IPS DF 4.7 (cell line): ENCODE data around the gene PITX1.

ENCODE experiments used
- DNase-seq: peaks from one replicate; pipeline ENCODE4 v3.0.0-alpha.2; 2013; ENCODE audit warnings: low spot score; ENCODE audit errors: extremely low read depth

The PITX1 gene

GRCh38 chr5:135062216-135063055, 28.4 kb upstream of the PITX1 start:
- no peak for DNase-seq

DNA sequence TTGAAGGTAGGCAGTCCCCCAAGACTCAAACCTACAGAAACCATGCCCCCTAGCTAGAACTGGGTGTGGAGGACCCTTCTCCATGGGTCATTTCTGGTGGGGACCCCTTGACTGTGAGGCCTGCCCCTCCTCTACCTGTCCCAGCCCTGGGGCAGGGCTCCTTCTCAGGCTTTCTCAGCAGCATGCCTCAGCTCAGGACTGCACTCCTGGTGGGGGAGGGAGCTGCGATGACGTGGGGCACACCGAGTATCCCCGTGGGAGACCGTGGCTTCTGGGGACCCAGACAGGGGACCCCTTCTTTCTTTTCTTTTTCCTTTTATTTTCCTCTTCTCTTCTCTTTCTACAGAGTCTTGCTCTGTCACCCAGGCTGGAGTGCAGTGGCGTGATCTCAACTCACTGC, 27.0 kb upstream of the PITX1 start:
- DNase-seq: no peak

- no peak for DNase-seq
Measured at GRCh38 chr5:135060021-135060420, 26.0 kb upstream of the PITX1 start.

DNA sequence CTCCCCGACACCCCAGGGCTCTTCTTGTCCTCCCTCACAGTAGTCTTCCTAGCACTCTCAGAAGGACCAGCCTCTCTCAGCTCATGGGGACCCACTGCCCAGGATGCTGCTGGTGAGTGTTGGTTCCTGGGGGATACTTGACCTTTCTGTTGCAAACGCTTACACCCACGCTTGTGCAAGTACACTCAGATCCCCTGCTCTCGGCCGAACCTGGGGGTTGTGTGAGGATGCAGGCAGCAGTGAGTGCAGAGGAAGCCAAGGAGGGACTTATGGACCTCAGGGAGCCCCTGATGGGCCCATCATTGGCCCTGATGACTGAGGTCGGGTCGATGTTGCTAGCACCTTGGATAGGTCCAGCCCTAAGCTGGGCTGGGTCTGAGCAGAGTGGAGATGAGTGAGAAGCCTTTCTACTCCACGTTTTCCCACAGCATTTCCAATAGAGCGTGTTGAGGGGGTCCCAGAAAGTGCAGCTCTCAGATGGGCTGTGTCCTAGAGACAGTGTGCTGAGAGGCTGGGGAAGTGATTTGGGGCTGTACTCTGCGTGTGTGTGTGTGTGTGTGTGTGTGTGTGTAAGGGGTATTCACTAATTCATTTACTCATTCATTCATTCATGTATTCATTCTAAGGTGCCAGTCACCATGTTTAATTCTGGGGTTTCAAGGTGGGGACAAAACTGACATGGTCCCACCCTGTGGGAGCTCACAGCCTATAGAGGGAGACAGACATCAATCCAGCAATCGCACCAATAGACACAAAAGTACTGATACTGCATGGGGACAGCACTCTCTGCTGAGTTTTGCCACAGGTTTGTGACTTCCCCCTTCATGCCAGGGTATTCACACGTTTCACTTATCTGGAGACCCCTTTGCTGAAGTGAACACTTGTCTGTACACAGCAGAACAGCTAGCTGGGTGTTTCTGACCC, 25.2 kb upstream of the PITX1 start:
- DNase-seq: no peak

DNA sequence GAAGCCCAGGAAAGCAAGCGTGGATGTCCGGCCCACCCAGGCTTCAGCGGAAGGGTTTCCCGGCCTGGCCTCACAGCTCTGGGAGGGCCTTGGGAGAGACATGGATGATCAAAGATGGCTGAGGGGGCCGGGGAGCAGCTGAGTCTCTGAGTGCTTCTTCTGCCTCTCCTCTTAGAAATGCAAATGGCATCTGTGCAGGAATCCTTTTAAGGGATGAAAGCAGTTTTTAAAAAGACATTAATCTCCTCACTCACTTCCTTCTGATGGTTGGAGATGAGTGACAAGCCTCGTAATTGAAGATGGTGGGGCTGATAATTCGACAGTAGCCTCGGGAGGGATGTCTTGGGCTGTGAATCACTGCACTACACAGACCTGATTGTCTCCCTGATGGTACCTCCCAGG, 24.3 kb upstream of the PITX1 start:
- no peak for DNase-seq

DNA sequence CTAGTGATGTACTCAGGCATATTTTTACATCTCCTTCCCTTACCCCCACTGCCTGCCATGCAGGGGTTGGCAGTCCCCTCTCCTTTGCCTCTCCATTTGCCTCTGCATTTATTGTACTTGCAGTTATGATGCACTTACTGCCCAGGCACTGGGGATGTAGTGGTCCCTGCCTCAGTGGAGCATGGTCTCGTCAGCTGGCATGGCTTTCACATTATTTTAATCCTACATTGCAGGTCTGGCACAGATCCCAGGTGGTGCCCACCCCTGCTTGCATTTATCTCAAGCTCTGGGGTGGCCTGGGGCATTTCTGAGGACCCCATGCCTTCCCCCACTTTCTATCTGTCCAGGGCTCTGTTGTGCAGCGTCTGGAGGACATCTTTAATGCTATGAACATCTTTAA, 23.2 kb upstream of the PITX1 start:
- DNase-seq: no peak

GRCh38 chr5:135056316-135057030, 22.4 kb upstream of the PITX1 start:
- DNase-seq: no peak

- DNase-seq: no peak
Measured at GRCh38 chr5:135055396-135055795, 21.4 kb upstream of the PITX1 start.

DNA sequence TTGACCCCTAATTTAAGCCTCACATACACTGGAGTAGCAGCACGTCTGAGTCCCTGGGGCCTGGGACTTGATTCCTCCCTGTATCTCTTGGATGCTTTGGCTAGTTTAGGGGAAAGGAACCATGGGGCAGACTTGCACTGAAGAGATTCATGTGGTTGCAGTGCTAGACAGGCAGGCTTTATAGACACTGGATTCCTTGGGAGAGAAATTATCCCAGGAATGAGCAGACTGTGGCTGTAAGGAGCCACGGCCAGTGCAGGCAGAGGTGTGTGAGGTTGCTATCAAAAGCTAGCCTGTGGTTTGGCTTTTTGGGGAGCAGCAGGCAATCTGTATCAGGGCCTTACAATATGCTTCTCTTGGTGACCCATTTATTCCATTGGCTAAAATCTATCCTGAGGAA, 20.5 kb upstream of the PITX1 start:
- DNase-seq: no peak

- no peak for DNase-seq
Measured at GRCh38 chr5:135053989-135054388, 20.0 kb upstream of the PITX1 start.

- no peak for DNase-seq
Measured at GRCh38 chr5:135053278-135053677, 19.2 kb upstream of the PITX1 start.

GRCh38 chr5:135052511-135053145, 18.6 kb upstream of the PITX1 start:
- no peak for DNase-seq

- DNase-seq: no peak
Measured at GRCh38 chr5:135051872-135052271, 17.8 kb upstream of the PITX1 start.

GRCh38 chr5:135051399-135051798, 17.4 kb upstream of the PITX1 start:
- no peak for DNase-seq

DNA sequence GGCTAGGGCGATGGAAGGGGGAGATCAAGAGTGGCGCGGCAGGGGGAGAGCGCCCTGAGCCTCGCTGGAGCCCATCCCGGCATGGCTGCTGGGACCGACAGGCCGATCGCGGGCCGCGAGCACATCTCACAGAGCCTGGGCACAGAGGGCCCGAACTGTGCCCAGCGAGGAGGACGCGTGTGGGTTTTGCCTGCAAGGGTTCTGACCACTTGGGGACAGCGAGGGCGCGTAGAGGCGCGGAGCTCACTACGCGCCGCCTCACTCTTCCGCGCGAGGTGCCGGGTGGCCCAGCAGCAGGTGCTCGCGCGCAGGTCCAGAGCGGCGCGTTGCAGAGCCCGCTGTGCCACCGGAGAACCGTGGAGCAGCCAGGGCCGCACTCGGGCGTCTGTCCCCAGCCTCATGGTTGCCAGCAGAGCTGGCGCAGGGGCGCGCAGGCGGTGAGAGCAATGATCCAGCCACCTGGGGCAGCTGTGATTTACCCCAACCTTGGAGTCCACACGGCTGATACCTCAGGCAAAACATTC, 16.3 kb upstream of the PITX1 start:
- no peak for DNase-seq

- DNase-seq: no peak
Measured at GRCh38 chr5:135048930-135049329, 14.9 kb upstream of the PITX1 start.

DNA sequence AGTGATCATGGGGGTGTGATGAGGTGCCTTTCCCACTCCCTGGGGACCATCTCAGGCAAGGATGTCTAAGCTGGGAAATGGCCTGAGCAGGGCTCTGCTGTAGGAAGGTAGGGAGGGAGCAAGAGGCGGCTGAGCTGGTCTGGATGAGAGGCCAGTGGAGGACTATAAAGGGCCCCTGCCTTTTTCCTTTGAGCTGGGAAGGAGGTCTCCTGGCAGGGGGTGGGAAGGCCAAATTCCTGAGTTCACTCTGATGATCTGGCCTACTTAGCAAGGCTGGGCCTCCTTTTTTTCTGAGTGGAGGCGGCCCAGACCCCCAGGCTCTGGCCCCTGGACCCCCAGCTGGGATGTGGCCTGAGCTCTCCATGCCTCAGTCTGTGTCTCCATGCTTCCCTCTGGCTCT, 14.3 kb upstream of the PITX1 start:
- no peak for DNase-seq

DNA sequence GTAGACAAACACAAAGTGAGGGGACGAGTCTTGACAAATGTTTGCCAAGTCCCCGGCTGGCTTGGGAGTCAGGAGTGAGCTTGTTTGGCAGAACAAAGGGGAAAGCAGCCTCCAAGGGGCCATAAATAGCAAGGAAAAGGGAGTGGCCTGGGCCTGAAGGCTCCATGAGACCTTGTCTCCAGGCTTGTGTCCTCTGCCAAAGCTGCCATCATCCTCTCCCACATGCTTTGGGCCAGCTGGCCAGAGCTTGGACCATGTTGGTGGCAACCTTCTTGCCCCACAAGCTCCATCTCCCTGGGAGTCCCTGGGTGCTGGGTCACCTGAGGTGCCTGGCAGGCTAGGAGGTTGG, 13.3 kb upstream of the PITX1 start:
- DNase-seq: no peak

DNA sequence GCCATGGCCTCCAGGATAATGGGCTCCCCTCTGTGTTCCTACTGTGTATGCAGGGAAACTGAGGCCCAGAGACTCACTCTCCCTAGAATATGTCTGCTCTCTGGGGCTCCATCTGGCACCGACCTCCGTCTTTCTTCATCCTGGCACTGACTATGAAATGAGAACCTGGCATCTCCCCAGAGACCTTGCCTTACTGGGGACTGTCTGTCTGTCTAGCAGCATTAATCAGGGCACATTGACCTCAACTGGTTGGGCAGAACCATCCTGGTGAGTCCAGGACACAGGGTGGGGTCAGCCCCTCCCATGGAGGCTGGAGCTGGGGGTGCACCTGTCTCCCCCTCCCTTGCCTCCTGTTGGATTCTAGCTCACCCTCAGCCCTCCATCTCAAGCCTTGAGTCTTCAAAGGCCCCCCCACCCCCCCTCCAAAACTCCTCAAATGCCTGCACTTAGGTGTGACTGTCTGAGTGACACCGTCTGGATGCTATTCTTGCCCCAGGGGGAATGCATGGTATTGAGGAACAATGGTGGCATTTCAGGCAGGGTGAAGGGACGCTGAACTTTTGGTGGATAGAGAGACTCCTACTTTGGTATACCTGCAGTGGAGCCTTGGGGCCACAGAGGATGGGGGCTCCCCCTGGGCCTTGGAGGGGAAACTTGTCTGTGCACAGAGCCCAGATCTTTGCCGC, 12.8 kb upstream of the PITX1 start:
- DNase-seq: no peak

DNA sequence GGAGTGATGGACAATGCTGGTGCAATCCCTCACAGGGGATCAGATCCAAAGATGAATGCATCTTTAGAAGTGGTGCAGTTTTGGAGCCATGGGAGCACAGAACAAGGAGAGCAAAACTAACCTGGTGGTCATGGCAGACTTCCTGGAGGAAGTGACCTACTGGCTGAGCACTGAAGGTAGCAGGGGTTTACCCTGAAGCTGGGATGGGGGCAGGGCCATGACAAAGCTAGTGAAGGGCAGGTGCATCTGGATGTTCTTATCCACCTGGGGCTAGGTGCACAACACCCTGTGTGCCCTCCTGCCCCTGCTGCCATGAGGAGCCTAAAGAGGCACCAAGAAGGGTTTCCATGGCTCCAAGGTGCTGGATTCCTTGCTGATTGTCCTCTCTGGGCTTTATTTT, 11.5 kb upstream of the PITX1 start:
- DNase-seq: no peak

GRCh38 chr5:135042595-135042994, 8.6 kb upstream of the PITX1 start:
- no peak for DNase-seq
